Posterior cingulate gyrus (tissue), 11 donors: ENCODE results near the gene JAKMIP2.
A peak's percentile ranks its signal among the peaks of the same experiment; 100 is the strongest.
"Not testable (repeated sequence)": the region's sequence is repeated elsewhere in the genome, so short reads cannot be mapped to it uniquely, and the experiment has no call there.

Experiments
- DNase-seq, 10 donors: peaks; one replicate each; pipeline versions ENCODE4 v3.0.0 to v3.0.0-alpha.2; 2020 to 2021; ENCODE audit warnings: mixed read lengths in 3 of 10
- intact Hi-C: fragments of 100-400 bp; cut with DNase I; formaldehyde crosslinking; loops from one replicate; pipeline ENCODE4 v1.15.1; 2023

The JAKMIP2 gene

GRCh38 chr5:147567917-147568598 is 214.5 kb downstream of the JAKMIP2 start:
- intact Hi-C loops = no loop called here
- no peak for DNase-seq

GRCh38 chr5:147565524-147565923 is 217.0 kb downstream of the JAKMIP2 start:
- DNase-seq = no peak
- intact Hi-C loops = no loop called here

- intact Hi-C loops = no loop called here
- no peak for DNase-seq
Measured at GRCh38 chr5:147564124-147564486, 218.4 kb downstream of the JAKMIP2 start.

- DNase-seq = no peak
- intact Hi-C loops = no loop called here
Measured at GRCh38 chr5:147563466-147564123, 218.9 kb downstream of the JAKMIP2 start.

GRCh38 chr5:147561435-147561834 is 221.1 kb downstream of the JAKMIP2 start:
- intact Hi-C loops = no loop called here

GRCh38 chr5:147560718-147561331 is 221.7 kb downstream of the JAKMIP2 start:
- DNase-seq = no peak
- intact Hi-C loops = no loop called here

More at GRCh38 chr5:147561435-147561834, 221.1 kb downstream of the JAKMIP2 start:
- no peak for DNase-seq

GRCh38 chr5:147559749-147560148 is 222.8 kb downstream of the JAKMIP2 start:
- no peak for DNase-seq
- intact Hi-C loops = no loop called here

GRCh38 chr5:147558826-147559225 is 223.7 kb downstream of the JAKMIP2 start:
- intact Hi-C loops = no loop called here
- DNase-seq = peak in 2 of 10 donors; percentile 14 to 22

- intact Hi-C loops = no loop called here
Measured at GRCh38 chr5:147557876-147558745, 224.4 kb downstream of the JAKMIP2 start.

GRCh38 chr5:147555176-147555575 is 227.4 kb downstream of the JAKMIP2 start:
- no peak for DNase-seq
- intact Hi-C loops = no loop called here

More at GRCh38 chr5:147557876-147558745, 224.4 kb downstream of the JAKMIP2 start:
- DNase-seq = no peak

GRCh38 chr5:147554261-147554817 is 228.2 kb downstream of the JAKMIP2 start:
- intact Hi-C loops = no loop called here
- no peak for DNase-seq

GRCh38 chr5:147553817-147554216 is 228.7 kb downstream of the JAKMIP2 start:
- DNase-seq = peak in 1 of 10 donors; percentile 72
- intact Hi-C loops = not testable (repeated sequence)

- intact Hi-C loops = no loop called here
Measured at GRCh38 chr5:147552897-147553296, 229.6 kb downstream of the JAKMIP2 start.

GRCh38 chr5:147551677-147552076 is 230.9 kb downstream of the JAKMIP2 start:
- DNase-seq = no peak
- intact Hi-C loops = no loop called here

More at GRCh38 chr5:147552897-147553296, 229.6 kb downstream of the JAKMIP2 start:
- DNase-seq = no peak

GRCh38 chr5:147547730-147548129 is 234.8 kb downstream of the JAKMIP2 start:
- DNase-seq = no peak
- intact Hi-C loops = no loop called here

GRCh38 chr5:147544556-147544955 is 238.0 kb downstream of the JAKMIP2 start:
- intact Hi-C loops = no loop called here
- DNase-seq = no peak

GRCh38 chr5:147539053-147539452 is 243.5 kb downstream of the JAKMIP2 start:
- intact Hi-C loops = no loop called here
- DNase-seq = no peak

- DNase-seq = no peak
- intact Hi-C loops = no loop called here
Measured at GRCh38 chr5:147538236-147538635, 244.3 kb downstream of the JAKMIP2 start.
